DOHH2 (cell line): ENCODE results near the gene MICAL3.
"Not testable (repeated sequence)": the region's sequence is repeated elsewhere in the genome, so short reads cannot be mapped to it uniquely, and the experiment has no call there.

ENCODE experiments used
- CTCF ChIP-seq: fragments of 200-600 bp; sonication (generic); IDR thresholded peaks from one replicate; pipeline ENCODE4 v1.5.1; 2014; ENCODE audit warnings: antibody characterized with exemption, mild to moderate bottlenecking, low read depth, low read length; ENCODE audit not compliant: poor library complexity, severe bottlenecking
- EZH2phosphoT487 ChIP-seq: fragments of 200-600 bp; sonication (generic); IDR thresholded peaks from 2 replicates; pipeline ENCODE4 v1.6.1; 2017; ENCODE audit warnings: borderline replicate concordance, mild to moderate bottlenecking, antibody characterized with exemption, low read length, moderate library complexity, mixed read lengths

- not testable (repeated sequence) for TF ChIP-seq CTCF, EZH2phosphoT487
These were observed 29.0 kb upstream of the MICAL3 start for GRCh38 chr22:18053216-18053946.
